ENCODE data around the gene LEP.

The LEP gene

GRCh38 chr7:128247640-128248194, 6.6 kb downstream of the LEP start:
- Mint-ChIP-seq H3K27ac (no peak overlapping the region), H3K4me3 (no peak overlapping the region), H3K36me3 (ENCODE audit: low read depth) (no peaks in the 10 kb centered on the region), H3K9me3 (no peaks in the 10 kb centered on the region), H3K4me1 (ENCODE audit: low read depth) (no peaks in the 10 kb centered on the region), H3K27me3 (ENCODE audit: low read depth) (peaks cover 28% of the 10 kb centered on the region)

DNA sequence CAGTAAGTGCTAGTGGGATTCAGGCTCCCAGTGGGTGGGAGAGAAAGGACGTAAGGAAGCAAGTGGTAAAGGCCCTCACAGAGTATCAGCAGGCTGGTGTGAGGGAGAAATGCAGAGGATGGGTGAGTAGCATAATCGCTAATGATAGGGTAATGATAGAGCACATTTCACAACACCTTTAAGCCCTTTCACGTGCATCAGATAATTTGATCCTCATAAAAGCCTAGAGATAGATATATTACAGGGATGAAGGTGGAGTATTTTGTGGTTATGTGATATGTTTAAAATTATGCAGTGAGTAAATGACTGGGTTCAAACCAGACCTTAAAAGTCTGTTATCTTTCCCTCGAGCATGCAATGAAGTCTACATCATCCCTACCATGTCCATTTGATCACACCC, 10.3 kb downstream of the LEP start:
- no peak overlapping the region for H3K27ac Mint-ChIP-seq
- peaks cover 15% of the 10 kb centered on the region for H3K27me3 Mint-ChIP-seq (ENCODE audit: low read depth)
- no peaks in the 10 kb centered on the region for H3K9me3 Mint-ChIP-seq
- H3K36me3 Mint-ChIP-seq (ENCODE audit: low read depth): no peaks in the 10 kb centered on the region
- no peak overlapping the region for H3K4me3 Mint-ChIP-seq
- H3K4me1 Mint-ChIP-seq (ENCODE audit: low read depth): peaks cover 3% of the 10 kb centered on the region

- Mint-ChIP-seq H3K9me3 (no peaks in the 10 kb centered on the region), H3K4me3 (no peak overlapping the region), H3K27ac (no peak overlapping the region), H3K36me3 (ENCODE audit: low read depth) (no peaks in the 10 kb centered on the region), H3K27me3 (ENCODE audit: low read depth) (peaks cover 20% of the 10 kb centered on the region), H3K4me1 (ENCODE audit: low read depth) (peaks cover 3% of the 10 kb centered on the region)
Observed at GRCh38 chr7:128253701-128254100, 12.6 kb downstream of the LEP start.

- H3K9me3 Mint-ChIP-seq: no peaks in the 10 kb centered on the region
- no peaks in the 10 kb centered on the region for H3K36me3 Mint-ChIP-seq (ENCODE audit: low read depth)
- H3K27ac Mint-ChIP-seq: no peak overlapping the region
- H3K4me1 Mint-ChIP-seq (ENCODE audit: low read depth): peaks cover 3% of the 10 kb centered on the region
- no peak overlapping the region for H3K4me3 Mint-ChIP-seq
- peaks cover 13% of the 10 kb centered on the region for H3K27me3 Mint-ChIP-seq (ENCODE audit: low read depth)
Observed at GRCh38 chr7:128254470-128254869, 13.4 kb downstream of the LEP start.

- H3K4me3 Mint-ChIP-seq: no peak overlapping the region
- H3K9me3 Mint-ChIP-seq: no peaks in the 10 kb centered on the region
- no peak overlapping the region for H3K27ac Mint-ChIP-seq
- peaks cover 3% of the 10 kb centered on the region for H3K4me1 Mint-ChIP-seq (ENCODE audit: low read depth)
- H3K36me3 Mint-ChIP-seq (ENCODE audit: low read depth): no peaks in the 10 kb centered on the region
- H3K27me3 Mint-ChIP-seq (ENCODE audit: low read depth): peaks cover 10% of the 10 kb centered on the region
Observed at GRCh38 chr7:128255271-128255670, 14.2 kb downstream of the LEP start.

GRCh38 chr7:128257458-128257857, 16.4 kb downstream of the LEP start:
- no peak overlapping the region for H3K27ac Mint-ChIP-seq
- no peaks in the 10 kb centered on the region for H3K9me3 Mint-ChIP-seq
- no peak overlapping the region for H3K4me3 Mint-ChIP-seq
- H3K27me3 Mint-ChIP-seq (ENCODE audit: low read depth): peaks cover 6% of the 10 kb centered on the region
- H3K36me3 Mint-ChIP-seq (ENCODE audit: low read depth): no peaks in the 10 kb centered on the region
- peaks cover 3% of the 10 kb centered on the region for H3K4me1 Mint-ChIP-seq (ENCODE audit: low read depth)

- Mint-ChIP-seq H3K27ac (no peak overlapping the region), H3K9me3 (no peaks in the 10 kb centered on the region), H3K27me3 (ENCODE audit: low read depth) (peaks cover 6% of the 10 kb centered on the region), H3K4me1 (ENCODE audit: low read depth) (no peaks in the 10 kb centered on the region), H3K36me3 (ENCODE audit: low read depth) (no peaks in the 10 kb centered on the region), H3K4me3 (no peak overlapping the region)
Observed at GRCh38 chr7:128259131-128260061, 18.3 kb downstream of the LEP start.

GRCh38 chr7:128260069-128260795, 19.2 kb downstream of the LEP start:
- Mint-ChIP-seq H3K4me1 (ENCODE audit: low read depth) (no peaks in the 10 kb centered on the region), H3K4me3 (no peak overlapping the region), H3K27me3 (ENCODE audit: low read depth) (peaks cover 6% of the 10 kb centered on the region), H3K9me3 (no peaks in the 10 kb centered on the region), H3K27ac (no peak overlapping the region), H3K36me3 (ENCODE audit: low read depth) (no peaks in the 10 kb centered on the region)

- no peak overlapping the region for H3K4me3 Mint-ChIP-seq
- H3K36me3 Mint-ChIP-seq (ENCODE audit: low read depth): no peaks in the 10 kb centered on the region
- peaks cover 11% of the 10 kb centered on the region for H3K27me3 Mint-ChIP-seq (ENCODE audit: low read depth)
- H3K4me1 Mint-ChIP-seq (ENCODE audit: low read depth): no peaks in the 10 kb centered on the region
- H3K9me3 Mint-ChIP-seq: no peaks in the 10 kb centered on the region
- H3K27ac Mint-ChIP-seq: no peak overlapping the region
Observed at GRCh38 chr7:128262273-128263028, 21.4 kb downstream of the LEP start.

- Mint-ChIP-seq H3K4me3 (no peak overlapping the region), H3K36me3 (ENCODE audit: low read depth) (no peaks in the 10 kb centered on the region), H3K4me1 (ENCODE audit: low read depth) (no peaks in the 10 kb centered on the region), H3K9me3 (no peaks in the 10 kb centered on the region), H3K27ac (no peak overlapping the region), H3K27me3 (ENCODE audit: low read depth) (peaks cover 5% of the 10 kb centered on the region)
Observed at GRCh38 chr7:128263420-128263819, 22.3 kb downstream of the LEP start.

DNA sequence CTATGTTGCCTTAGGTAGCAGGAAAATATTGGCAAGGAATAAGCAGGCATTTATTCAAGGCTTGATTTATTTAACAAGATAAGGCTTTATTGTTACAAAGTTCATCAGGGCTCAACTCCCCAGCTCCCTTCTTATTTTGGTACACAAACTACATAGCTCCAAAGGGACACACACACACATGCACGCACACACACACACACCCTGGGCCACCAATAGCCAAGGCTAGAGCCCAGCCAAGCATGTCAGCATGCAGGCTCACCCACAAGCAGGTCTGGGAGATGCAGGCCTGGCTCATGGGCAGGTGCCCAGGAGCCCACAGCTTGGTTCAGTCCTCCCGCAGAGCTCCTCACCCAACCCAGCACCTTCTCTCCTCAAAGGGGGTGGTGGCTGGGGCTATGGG, 23.4 kb downstream of the LEP start:
- no peaks in the 10 kb centered on the region for H3K36me3 Mint-ChIP-seq (ENCODE audit: low read depth)
- H3K27ac Mint-ChIP-seq: no peak overlapping the region
- H3K4me3 Mint-ChIP-seq: no peak overlapping the region
- H3K27me3 Mint-ChIP-seq (ENCODE audit: low read depth): peaks cover 12% of the 10 kb centered on the region
- no peaks in the 10 kb centered on the region for H3K4me1 Mint-ChIP-seq (ENCODE audit: low read depth)
- no peaks in the 10 kb centered on the region for H3K9me3 Mint-ChIP-seq

DNA sequence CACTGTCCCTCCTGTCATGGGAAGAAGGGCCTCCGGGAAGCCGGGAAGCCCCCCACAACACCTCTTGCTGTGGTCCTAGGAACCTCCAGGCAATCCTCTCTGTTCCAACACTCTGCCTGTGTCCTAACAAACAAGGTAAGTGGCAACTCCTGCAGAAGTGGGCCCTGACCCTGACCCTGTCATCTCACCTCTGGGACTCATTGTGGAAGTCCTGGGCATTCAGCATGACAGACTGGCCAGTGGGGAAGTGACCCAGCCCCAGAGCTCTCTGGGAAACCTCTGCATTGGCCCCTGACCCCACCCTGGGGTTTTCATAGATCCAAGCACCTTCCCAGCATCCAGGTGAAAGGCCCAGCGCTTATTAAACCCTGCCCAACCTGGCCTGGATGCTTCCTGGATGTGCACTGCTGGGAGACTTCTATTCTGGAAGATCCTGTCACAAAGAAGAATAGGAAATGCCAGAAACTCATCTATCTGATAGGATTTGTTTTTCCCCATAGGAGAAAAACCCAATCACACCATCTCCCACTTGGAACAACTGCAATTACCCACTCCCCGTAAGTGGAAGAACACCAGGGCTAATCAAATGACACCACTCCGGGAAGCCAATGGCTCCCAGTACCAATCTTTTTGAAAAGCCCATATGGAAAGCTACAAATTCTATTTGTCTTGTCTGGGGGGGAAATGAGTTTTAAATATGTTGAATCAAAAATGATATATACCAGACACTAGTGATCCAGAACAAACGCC, 24.3 kb downstream of the LEP start:
- Mint-ChIP-seq H3K27me3 (ENCODE audit: low read depth) (peaks cover 16% of the 10 kb centered on the region), H3K9me3 (no peaks in the 10 kb centered on the region), H3K4me3 (no peak overlapping the region), H3K4me1 (ENCODE audit: low read depth) (no peaks in the 10 kb centered on the region), H3K27ac (no peak overlapping the region), H3K36me3 (ENCODE audit: low read depth) (no peaks in the 10 kb centered on the region)

- Mint-ChIP-seq H3K9me3 (no peaks in the 10 kb centered on the region), H3K36me3 (ENCODE audit: low read depth) (no peaks in the 10 kb centered on the region), H3K27me3 (ENCODE audit: low read depth) (peaks cover 16% of the 10 kb centered on the region), H3K4me1 (ENCODE audit: low read depth) (no peaks in the 10 kb centered on the region), H3K27ac (no peak overlapping the region), H3K4me3 (no peak overlapping the region)
Observed at GRCh38 chr7:128265906-128266300, 24.8 kb downstream of the LEP start.

DNA sequence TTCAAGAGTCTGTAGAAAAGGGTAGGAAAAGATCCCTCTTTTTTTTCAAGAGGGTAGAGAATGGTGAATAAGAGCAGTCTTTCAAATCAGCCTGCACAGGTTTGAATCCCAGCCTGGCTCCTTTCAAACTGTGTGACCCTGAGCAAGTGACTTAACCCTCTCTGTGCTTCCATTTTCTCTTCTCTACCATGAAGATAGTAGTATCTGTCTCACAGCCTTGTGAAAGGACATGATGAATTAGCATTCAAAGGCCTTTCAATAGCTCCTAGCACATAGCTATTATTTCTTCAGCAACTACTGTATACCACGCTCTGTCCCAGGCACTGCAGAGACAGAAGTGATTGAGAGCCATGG, 25.4 kb downstream of the LEP start:
- Mint-ChIP-seq H3K9me3 (no peaks in the 10 kb centered on the region), H3K4me3 (no peak overlapping the region), H3K27me3 (ENCODE audit: low read depth) (peaks cover 19% of the 10 kb centered on the region), H3K36me3 (ENCODE audit: low read depth) (no peaks in the 10 kb centered on the region), H3K4me1 (ENCODE audit: low read depth) (no peaks in the 10 kb centered on the region), H3K27ac (no peak overlapping the region)

Measured in T-helper 1 cell treated with Interleukin-12 subunit alpha and Interleukin-12 subunit beta and Interleukin-4 antibody, amounts not matched to agents 30 μg/mL and 1 μg/mL, for 36 hours (primary cell).